Bronchial epithelial cell (primary cell): ENCODE results near the gene TEX22. TPM values are rescaled to one million over a fixed set of nuclear protein-coding genes. Genes with fewer than 3 reads are reported as not detected.

ENCODE experiments used
- DNase-seq: peaks from one replicate; pipeline ENCODE4 v3.0.0-alpha.2; 2010; ENCODE audit warnings: low read depth
- FAIRE-seq: peaks from 2 replicates; lab custom pipeline; 2011; peaks lifted over from hg19 to GRCh38; lab: Jason Lieb, UNC
- H3K27me3 ChIP-seq: 2 replicates; pipeline ENCODE4 v1.5.1; 2011; ENCODE audit warnings: low read length; ENCODE audit not compliant: control insufficient read depth, insufficient read depth
- H3K36me3 ChIP-seq: 2 replicates; pipeline ENCODE4 v1.5.1; 2011; ENCODE audit warnings: low read length; ENCODE audit not compliant: control insufficient read depth, insufficient read depth
- H3K4me3 ChIP-seq: 2 replicates; pipeline ENCODE4 v1.5.1; 2011; ENCODE audit warnings: mild to moderate bottlenecking, low read depth, low read length, control low read depth
- total RNA-seq: library from RNA; depleted of rRNA; stranded (reverse); fragments of >200 nt; gene quantifications from 2 replicates; pipeline ENCODE4 v1.2.1, GENCODE V29; 2014
- TF ChIP-seq, protein P1 (sequence below): IDR thresholded peaks from 2 replicates; pipeline ENCODE4 v1.5.1; 2011; ENCODE audit warnings: mild to moderate bottlenecking, moderate library complexity, low read length, control low read depth, inconsistent platforms; ENCODE audit not compliant: insufficient read depth, severe bottlenecking

Gene TEX22
- total RNA-seq, 1 donor from 2014 or later = 1.8 TPM

DNA sequence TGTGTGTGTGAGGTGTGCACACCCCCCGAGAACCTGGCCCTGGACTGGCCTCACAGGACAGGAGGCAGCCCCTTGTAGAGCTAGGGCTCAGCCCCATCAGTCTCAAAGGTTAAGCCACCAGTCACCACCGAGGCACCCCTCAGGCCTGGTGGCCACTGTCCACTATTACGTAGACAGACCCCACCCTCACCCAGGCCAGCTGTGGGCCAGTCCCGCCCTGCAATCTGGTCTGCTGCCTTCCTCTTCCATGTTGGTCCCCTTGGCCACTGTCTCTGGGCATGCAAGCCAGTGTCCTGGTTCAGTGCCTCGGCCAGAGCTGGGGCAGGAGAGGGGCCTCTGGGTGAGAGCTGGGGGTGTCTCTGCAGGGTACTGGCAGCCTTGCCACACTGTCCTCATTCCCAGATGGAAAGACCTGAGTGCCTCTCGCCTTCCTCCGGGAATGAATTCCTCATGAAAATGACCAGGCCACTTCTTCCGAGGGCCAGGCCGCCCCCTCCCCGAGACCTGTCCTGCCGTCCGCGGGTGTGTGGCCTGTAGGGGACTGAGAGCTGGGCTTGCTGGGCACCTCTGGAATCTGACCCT lies 897 bp upstream of the TEX22 start:
- Histone ChIP-seq H3K36me3 (peaks cover 17% of the 10 kb centered on the region), H3K4me3 (peak overlapping the region; percentile 83), H3K27me3 (no peaks in the 10 kb centered on the region)
- FAIRE-seq = no peak
- no peak for DNase-seq
- TF ChIP-seq, protein P1, sequence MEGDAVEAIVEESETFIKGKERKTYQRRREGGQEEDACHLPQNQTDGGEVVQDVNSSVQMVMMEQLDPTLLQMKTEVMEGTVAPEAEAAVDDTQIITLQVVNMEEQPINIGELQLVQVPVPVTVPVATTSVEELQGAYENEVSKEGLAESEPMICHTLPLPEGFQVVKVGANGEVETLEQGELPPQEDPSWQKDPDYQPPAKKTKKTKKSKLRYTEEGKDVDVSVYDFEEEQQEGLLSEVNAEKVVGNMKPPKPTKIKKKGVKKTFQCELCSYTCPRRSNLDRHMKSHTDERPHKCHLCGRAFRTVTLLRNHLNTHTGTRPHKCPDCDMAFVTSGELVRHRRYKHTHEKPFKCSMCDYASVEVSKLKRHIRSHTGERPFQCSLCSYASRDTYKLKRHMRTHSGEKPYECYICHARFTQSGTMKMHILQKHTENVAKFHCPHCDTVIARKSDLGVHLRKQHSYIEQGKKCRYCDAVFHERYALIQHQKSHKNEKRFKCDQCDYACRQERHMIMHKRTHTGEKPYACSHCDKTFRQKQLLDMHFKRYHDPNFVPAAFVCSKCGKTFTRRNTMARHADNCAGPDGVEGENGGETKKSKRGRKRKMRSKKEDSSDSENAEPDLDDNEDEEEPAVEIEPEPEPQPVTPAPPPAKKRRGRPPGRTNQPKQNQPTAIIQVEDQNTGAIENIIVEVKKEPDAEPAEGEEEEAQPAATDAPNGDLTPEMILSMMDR = no peak

DNA sequence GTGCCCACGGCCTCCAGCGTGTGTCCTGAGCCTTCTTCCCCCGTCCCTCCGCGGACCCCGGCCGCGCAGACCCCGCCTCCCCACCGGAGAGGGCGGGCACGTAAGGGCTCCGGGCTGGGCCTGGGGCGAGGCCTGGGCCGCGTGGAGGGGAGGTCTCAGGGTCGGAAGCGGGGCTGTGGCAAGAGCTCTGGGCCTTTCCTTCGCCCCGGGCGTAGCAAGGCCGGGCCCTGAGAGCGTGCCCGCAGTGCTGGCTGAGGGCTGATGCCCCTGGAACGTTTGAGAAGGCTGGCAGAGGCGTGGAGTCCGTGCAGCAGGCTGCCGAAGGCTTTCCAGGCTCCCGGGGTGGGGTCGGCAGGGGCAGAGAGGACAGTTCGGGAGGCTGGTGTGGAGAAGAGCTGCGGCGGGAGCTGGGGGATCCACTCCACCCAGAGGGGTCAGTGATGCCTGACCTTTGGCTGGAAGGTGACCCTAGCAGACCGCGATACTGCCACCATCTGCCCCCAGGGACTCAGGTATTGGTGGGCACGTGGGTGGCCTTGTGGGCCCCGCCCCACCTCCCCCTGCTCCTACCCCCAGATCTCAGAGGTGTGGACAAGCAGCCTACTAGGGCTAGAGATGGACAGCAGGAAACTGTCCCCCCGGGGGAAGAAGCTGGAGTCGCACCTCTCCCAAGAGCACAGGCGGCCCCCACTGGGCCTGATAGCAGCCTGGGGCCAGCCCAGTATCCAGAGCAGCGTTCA lies 558 bp downstream of the TEX22 start:
- H3K36me3 ChIP-seq = peaks cover 13% of the 10 kb centered on the region
- no peaks in the 10 kb centered on the region for H3K27me3 ChIP-seq
- no peak for DNase-seq
- TF ChIP-seq, protein P1 = no peak
- no peak for FAIRE-seq
- peak overlapping the region; percentile 83 for H3K4me3 ChIP-seq

DNA sequence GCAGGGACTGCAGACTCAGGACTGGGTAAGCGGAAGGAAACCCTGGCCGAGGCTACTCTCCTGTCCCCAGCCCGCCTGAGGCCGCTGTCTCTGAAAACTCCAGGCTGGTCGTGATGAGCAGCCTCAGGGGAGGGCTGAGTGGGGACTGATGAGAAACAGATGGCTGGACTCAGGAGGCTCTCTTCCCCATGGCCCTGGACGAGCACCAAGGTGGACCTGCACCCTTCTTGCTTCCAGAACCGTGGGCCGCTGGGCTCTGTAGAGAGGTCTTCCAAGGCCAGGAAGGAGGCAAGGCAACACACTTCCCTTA lies 1.1 kb downstream of the TEX22 start:
- peaks cover 13% of the 10 kb centered on the region for H3K36me3 ChIP-seq
- no peak for DNase-seq
- FAIRE-seq = no peak
- TF ChIP-seq, protein P1 = no peak
- no peak overlapping the region for H3K4me3 ChIP-seq
- H3K27me3 ChIP-seq = no peaks in the 10 kb centered on the region

DNA sequence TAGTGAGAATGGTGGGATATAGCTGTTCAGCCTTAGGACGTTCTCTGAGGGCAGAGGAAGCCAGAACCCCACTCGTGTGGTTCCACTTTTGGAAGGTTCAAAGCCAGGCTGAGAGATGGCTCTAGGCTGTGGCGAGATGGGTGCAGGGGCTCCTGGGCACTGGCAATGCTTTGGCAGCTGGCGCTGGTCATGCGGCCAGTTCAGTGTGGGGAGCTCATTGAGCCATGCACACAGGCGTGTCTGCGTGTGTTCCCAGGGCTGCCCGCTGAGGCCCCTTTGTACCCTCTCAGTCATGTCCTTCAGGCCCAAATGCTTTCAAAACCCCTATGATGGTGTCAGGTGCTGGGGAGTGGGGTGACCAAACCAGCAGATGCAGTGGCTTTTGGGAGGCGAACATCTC lies 1.7 kb downstream of the TEX22 start:
- Histone ChIP-seq H3K27me3 (no peaks in the 10 kb centered on the region), H3K4me3 (no peak overlapping the region), H3K36me3 (peaks cover 13% of the 10 kb centered on the region)
- FAIRE-seq = no peak
- TF ChIP-seq, protein P1 = no peak
- no peak for DNase-seq

DNA sequence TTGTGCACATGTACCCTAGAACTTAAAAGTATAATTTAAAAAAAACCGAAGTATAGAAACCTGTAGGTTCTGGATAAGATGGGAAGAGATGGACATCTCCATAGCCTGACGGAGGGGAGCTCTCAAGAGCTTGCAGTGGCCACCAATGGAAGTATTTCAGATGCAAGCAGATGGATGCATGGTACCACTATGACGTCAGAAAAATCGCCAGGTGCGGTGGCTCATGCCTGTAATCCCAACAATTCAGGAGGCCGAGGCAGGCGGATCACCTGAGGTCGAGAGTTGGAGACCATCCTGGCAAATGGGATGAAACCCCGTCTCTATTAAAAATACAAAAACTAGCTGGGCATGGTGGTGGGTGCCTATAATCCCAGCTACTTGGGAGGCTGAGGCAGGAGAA lies 3.4 kb downstream of the TEX22 start:
- peaks cover 13% of the 10 kb centered on the region for H3K36me3 ChIP-seq
- H3K27me3 ChIP-seq = no peaks in the 10 kb centered on the region
- DNase-seq (no peak), FAIRE-seq (no peak)
- TF ChIP-seq, protein P1 = no peak
- H3K4me3 ChIP-seq = no peak overlapping the region

DNA sequence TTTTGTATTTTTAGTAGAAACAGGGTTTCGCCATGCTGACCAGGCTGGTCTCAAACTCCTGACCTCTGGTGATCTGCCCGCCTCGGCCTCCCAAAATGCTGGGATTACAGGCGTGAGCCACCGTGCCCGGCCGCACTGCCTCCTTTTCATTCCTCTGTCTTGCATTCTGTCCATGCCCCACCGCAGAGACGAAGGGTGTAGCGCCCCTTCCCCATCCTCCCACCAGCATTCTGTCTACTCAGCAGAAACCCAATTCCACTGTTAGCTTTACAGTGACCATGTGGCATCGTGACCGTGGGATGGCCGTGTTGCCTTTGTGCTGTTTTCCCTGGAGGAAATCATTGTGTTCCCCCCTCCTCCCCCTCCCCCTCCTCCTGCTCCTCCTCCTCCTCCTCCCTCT lies 10.3 kb downstream of the TEX22 start:
- TF ChIP-seq, protein P1 = no peak
- H3K27me3 ChIP-seq = peaks cover 5% of the 10 kb centered on the region
- no peak for DNase-seq
- H3K4me3 ChIP-seq = no peak overlapping the region
- no peak for FAIRE-seq
- H3K36me3 ChIP-seq = no peaks in the 10 kb centered on the region
